HG03280 (cell line): ENCODE data around the gene PIGP.
"Not testable (repeated sequence)": the region's sequence is repeated elsewhere in the genome, so short reads cannot be mapped to it uniquely, and the experiment has no call there.

Experiments used
- ATAC-seq: cut with Tn5 transposase; IDR thresholded peaks from one replicate; pipeline ENCODE4 v1.9.1; 2021; ENCODE audit warnings: mild to moderate bottlenecking, moderate library complexity; ENCODE audit not compliant: unreplicated experiment

PIGP gene

GRCh38 chr21:37045149-37045548 is 27.7 kb downstream of the PIGP start:
- no peak for ATAC-seq

GRCh38 chr21:37044643-37045042 is 28.2 kb downstream of the PIGP start:
- no peak for ATAC-seq

DNA sequence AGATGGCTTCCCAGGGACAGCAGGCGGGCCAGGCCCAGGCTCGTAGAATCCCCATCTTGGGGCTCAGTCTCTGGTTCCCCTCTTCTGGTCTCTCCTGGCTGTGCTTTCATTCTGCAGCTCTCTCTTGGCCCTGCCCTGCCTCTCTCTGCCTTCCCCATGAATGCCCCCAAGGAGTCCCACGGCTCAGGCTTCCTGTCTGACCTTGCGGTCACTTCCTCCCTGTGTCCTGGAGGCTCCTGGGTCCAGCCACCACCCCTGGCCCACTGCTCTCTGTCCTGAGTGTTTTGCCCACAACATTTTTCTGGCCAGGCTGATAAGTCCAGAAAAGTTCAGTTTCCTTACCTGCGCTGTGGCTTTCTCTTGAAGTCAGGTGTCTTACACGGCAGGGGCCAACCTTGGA is 29.1 kb downstream of the PIGP start:
- no peak for ATAC-seq

GRCh38 chr21:37041706-37042271 is 31.1 kb downstream of the PIGP start:
- ATAC-seq, result no peak

DNA sequence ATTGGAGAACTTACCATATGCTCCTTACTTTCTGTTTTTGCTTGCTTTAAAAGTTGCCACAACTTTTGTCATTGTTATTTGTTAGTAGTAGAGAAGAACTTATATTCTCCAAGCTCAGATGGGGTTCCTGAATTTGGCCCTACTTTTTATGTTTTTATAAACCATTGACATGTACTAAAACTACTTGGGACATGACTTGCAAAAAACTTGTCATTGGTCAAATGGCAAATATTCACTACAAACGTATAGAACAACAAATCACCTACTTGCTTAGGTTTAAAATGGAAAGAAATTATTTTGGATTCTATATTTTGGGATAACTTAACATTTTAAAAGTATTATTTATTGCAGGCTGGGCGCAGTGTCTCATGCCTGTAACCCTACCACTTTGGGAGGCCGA is 32.7 kb downstream of the PIGP start:
- ATAC-seq, result no peak

DNA sequence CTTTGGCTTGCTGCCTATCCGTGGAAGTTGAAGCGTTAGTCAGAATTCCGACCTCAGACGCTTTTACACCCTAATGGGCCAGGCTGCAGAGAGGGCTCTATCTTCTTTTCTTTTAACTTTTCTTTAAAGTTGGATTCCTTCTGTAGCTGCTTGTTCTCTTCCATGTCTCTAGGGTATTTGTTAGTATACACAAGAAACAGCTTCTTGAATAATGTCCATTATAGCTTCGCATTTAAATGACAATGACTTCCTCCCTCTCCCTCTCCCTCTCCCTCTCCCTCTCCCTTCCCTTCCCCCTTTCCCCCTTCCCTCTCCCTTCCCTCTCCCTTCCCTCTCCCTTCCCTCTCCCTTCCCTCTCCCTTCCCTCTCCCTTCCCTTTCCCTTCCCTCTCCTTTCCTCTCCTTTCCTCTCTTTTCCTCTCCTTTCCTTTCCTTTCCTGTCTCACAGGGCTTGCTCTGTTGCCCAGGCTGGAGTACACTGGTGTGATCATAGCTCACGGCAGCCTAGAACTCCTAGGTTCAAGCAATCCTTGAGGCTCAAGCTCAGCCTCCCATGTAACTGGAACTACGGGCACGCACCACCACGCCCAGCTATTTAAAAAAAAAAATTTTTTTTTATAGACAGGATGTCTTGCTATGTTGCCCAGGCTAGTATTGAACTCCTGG is 33.3 kb downstream of the PIGP start:
- ATAC-seq, result no peak

GRCh38 chr21:37036177-37036576 is 36.7 kb downstream of the PIGP start:
- ATAC-seq, result no peak

- not testable (repeated sequence) for ATAC-seq
These were observed 38.5 kb downstream of the PIGP start for GRCh38 chr21:37034394-37034793.

- ATAC-seq, result no peak
These were observed 39.9 kb downstream of the PIGP start for GRCh38 chr21:37032877-37033471.

GRCh38 chr21:37032293-37032692 is 40.6 kb downstream of the PIGP start:
- no peak for ATAC-seq

DNA sequence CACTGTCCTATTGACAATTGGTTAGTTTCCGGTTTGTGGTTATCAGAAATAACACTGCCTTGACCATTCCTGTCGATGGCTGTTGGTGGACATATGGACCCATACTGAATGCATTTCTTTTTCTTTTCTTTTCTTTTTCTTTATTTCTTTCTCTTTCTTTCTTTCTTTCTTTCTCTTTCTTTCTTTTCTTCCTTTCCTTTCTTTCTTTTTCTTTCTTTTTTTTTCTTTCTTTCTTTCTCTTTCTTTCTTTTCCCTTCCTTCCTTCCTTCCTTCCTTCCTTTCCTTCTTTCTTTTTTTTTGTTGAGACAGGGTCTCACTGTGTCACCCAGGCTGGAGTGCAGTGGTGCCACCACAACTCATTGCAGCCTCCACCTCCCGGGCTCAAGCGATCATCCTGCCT is 42.0 kb downstream of the PIGP start:
- ATAC-seq, result no peak

DNA sequence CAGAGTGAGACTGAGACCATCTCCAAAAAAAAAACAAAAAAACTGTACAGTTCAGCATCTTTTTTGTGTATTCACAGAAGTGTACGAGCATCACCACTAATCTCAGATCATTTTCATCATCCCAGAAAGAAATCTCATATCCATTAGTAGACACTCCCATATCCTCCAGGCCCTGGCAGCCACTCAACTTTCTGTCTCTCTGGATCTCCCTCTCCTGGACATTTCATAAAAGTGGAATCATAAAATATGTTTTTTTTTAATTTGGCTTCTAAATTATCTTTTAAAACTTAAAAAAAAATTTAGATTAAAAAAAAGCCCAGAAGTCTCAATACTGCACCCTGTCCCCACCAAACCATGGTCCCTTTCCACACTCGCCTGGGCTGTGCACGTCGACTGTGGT is 44.3 kb downstream of the PIGP start:
- ATAC-seq, result no peak

DNA sequence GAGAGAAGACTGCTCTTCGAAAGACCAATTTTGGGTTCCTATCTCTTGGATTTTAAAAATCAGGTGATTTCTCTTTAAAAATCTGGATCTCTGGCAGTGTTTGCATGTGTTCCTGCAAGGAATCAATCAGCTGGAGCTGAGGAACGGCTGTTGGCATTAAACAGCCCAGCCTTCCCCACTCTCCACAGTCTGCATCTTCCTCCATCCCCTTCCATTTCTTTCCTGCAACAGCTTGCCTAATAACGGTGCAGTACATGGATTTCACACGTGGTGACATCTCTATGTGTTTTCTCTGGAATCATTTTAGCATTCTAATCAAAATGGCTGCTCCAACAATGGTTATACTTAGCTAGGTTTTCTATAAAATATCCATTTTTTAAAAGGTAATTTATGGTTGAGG is 46.4 kb downstream of the PIGP start:
- no peak for ATAC-seq

GRCh38 chr21:37017951-37018679 is 54.8 kb downstream of the PIGP start:
- ATAC-seq, result no peak
